ENCODE measurements around the gene NR2E3.

The NR2E3 gene

GRCh38 chr15:71768184-71768583, 42.2 kb upstream of the NR2E3 start:
- ATAC-seq (ENCODE audit: insufficient read depth, low read depth): no peak
- H3K79me2 ChIP-seq (ENCODE audit: insufficient read depth, low read length): no peaks in the 10 kb centered on the region
- H4K20me1 ChIP-seq (ENCODE audit: insufficient read depth, low read length): no peaks in the 10 kb centered on the region
- H3K9ac ChIP-seq (ENCODE audit: low read depth, low read length): no peak overlapping the region
- TF ChIP-seq EZH2 (IDR thresholded peaks at IDR 0.05; ENCODE audit: borderline replicate concordance, low read depth, low read length, severe bottlenecking) (no peak), CTCF (IDR thresholded peaks at IDR 0.05; ENCODE audit: borderline replicate concordance, extremely low read depth, low read length, poor library complexity, severe bottlenecking) (no peak)
- H3K27me3 ChIP-seq (ENCODE audit: insufficient read depth, low read length, poor library complexity): no peaks in the 10 kb centered on the region
- H2AFZ ChIP-seq (ENCODE audit: low read depth, low read length): no peak overlapping the region
- H3K4me2 ChIP-seq (ENCODE audit: insufficient read depth, low read length): no peak overlapping the region
- no peak overlapping the region for H3K4me3 ChIP-seq (ENCODE audit: low read depth in 1 of 2, low read length in 2 of 2)
- DNase-seq: no peak
- no peaks in the 10 kb centered on the region for H3K4me1 ChIP-seq (ENCODE audit: insufficient read depth, low read length)
- no peaks in the 10 kb centered on the region for H3K36me3 ChIP-seq (ENCODE audit: insufficient read depth, low read length)
- no peak overlapping the region for H3K27ac ChIP-seq (ENCODE audit: low read length)
- H3K9me3 ChIP-seq (ENCODE audit: insufficient read depth, low read length, severe bottlenecking): no peaks in the 10 kb centered on the region

- H3K36me3 ChIP-seq (ENCODE audit: insufficient read depth, low read length): no peaks in the 10 kb centered on the region
- no peaks in the 10 kb centered on the region for H4K20me1 ChIP-seq (ENCODE audit: insufficient read depth, low read length)
- H3K4me2 ChIP-seq (ENCODE audit: insufficient read depth, low read length): no peak overlapping the region
- H3K27ac ChIP-seq (ENCODE audit: low read length): no peak overlapping the region
- H3K9ac ChIP-seq (ENCODE audit: low read depth, low read length): no peak overlapping the region
- no peak overlapping the region for H3K4me3 ChIP-seq (ENCODE audit: low read depth in 1 of 2, low read length in 2 of 2)
- H2AFZ ChIP-seq (ENCODE audit: low read depth, low read length): no peak overlapping the region
- no peaks in the 10 kb centered on the region for H3K4me1 ChIP-seq (ENCODE audit: insufficient read depth, low read length)
- TF ChIP-seq EZH2 (IDR thresholded peaks at IDR 0.05; ENCODE audit: borderline replicate concordance, low read depth, low read length, severe bottlenecking): no peak
- no peak for TF ChIP-seq CTCF (IDR thresholded peaks at IDR 0.05; ENCODE audit: borderline replicate concordance, extremely low read depth, low read length, poor library complexity, severe bottlenecking)
- no peaks in the 10 kb centered on the region for H3K9me3 ChIP-seq (ENCODE audit: insufficient read depth, low read length, severe bottlenecking)
- H3K79me2 ChIP-seq (ENCODE audit: insufficient read depth, low read length): no peaks in the 10 kb centered on the region
- DNase-seq: no peak
- H3K27me3 ChIP-seq (ENCODE audit: insufficient read depth, low read length, poor library complexity): no peaks in the 10 kb centered on the region
- ATAC-seq (ENCODE audit: insufficient read depth, low read depth): no peak
Observed at GRCh38 chr15:71773206-71773859, 37.0 kb upstream of the NR2E3 start.

- ATAC-seq (ENCODE audit: insufficient read depth, low read depth) (no peak), DNase-seq (no peak)
- Histone ChIP-seq H3K27me3 (ENCODE audit: insufficient read depth, low read length, poor library complexity) (no peaks in the 10 kb centered on the region), H3K9me3 (ENCODE audit: insufficient read depth, low read length, severe bottlenecking) (no peaks in the 10 kb centered on the region), H3K9ac (ENCODE audit: low read depth, low read length) (no peak overlapping the region), H4K20me1 (ENCODE audit: insufficient read depth, low read length) (no peaks in the 10 kb centered on the region), H3K4me1 (ENCODE audit: insufficient read depth, low read length) (no peaks in the 10 kb centered on the region), H3K27ac (ENCODE audit: low read length) (no peak overlapping the region), H3K36me3 (ENCODE audit: insufficient read depth, low read length) (no peaks in the 10 kb centered on the region), H3K4me2 (ENCODE audit: insufficient read depth, low read length) (no peak overlapping the region), H2AFZ (ENCODE audit: low read depth, low read length) (no peak overlapping the region), H3K79me2 (ENCODE audit: insufficient read depth, low read length) (no peaks in the 10 kb centered on the region), H3K4me3 (ENCODE audit: low read depth in 1 of 2, low read length in 2 of 2) (no peak overlapping the region)
- TF ChIP-seq EZH2 (IDR thresholded peaks at IDR 0.05; ENCODE audit: borderline replicate concordance, low read depth, low read length, severe bottlenecking) (no peak), CTCF (IDR thresholded peaks at IDR 0.05; ENCODE audit: borderline replicate concordance, extremely low read depth, low read length, poor library complexity, severe bottlenecking) (no peak)
Observed at GRCh38 chr15:71775856-71776255, 34.5 kb upstream of the NR2E3 start.
